Measurements from ENCODE around the gene OTOR. TPM values are rescaled to one million over a fixed set of nuclear protein-coding genes. Genes with fewer than 3 reads are reported as not detected.

OTOR gene
- total and polyA plus RNA-seq, 2 of the 8 experiments (the other 6 are each of a cell fraction or from before 2014, with no cell fraction given) = not detected

GRCh38 chr20:16707674-16708073, 40.5 kb upstream of the OTOR start (continued):
- TF ChIP-seq CHD7 (IDR thresholded peaks at IDR 0.05; ENCODE audit: insufficient replicate concordance, low read length) (no peak), RAD21 (IDR thresholded peaks at IDR 0.05 in 1 of 2, conservative IDR thresholded peaks at IDR 0.05 in 1 of 2; ENCODE audit: low read depth in 2 of 2, low read length in 2 of 2) (no peak), RFX5 (IDR thresholded peaks at IDR 0.05; ENCODE audit: borderline replicate concordance, low read depth, low read length) (no peak), POU5F1 (IDR thresholded peaks at IDR 0.05; ENCODE audit: low read depth, low read length) (no peak), CTBP2 (IDR thresholded peaks at IDR 0.05; ENCODE audit: borderline replicate concordance, insufficient read depth, insufficient read length, low read length) (no peak), SAP30 (IDR thresholded peaks at IDR 0.05; ENCODE audit: insufficient read depth, insufficient replicate concordance, low read length) (no peak), HDAC6 (IDR thresholded peaks at IDR 0.05; ENCODE audit: low read depth, low read length) (no peak), CBX8 (IDR thresholded peaks at IDR 0.05; ENCODE audit: borderline replicate concordance, low read depth, low read length) (no peak), BACH1 (IDR thresholded peaks at IDR 0.05; ENCODE audit: low read length) (no peak)

Measured in H1 (cell line).